ENCODE measurements around the gene MALAT1. TPM values are rescaled to one million over a fixed set of nuclear protein-coding genes. Genes with fewer than 3 reads are reported as not detected.

The MALAT1 gene
- total and polyA plus RNA-seq, 10 of the 15 experiments (the other 5 are each of a cell fraction or from before 2014, with no cell fraction given): 448 to 8,160 (median 2,019) TPM

- 0 out of 2 replicates have a peak, but pooled peaks have one; percentile 53 for TF ChIP-seq CREM (IDR thresholded peaks at IDR 0.05; ENCODE audit: low read depth)
- peak; percentile 58 to 80; a peak in 3 of 4 replicates for TF ChIP-seq BHLHE40 (IDR thresholded peaks at IDR 0.05; ENCODE audit: borderline replicate concordance in 1 of 2, low read depth in 2 of 2, low read length in 1 of 2)
- 0 out of 2 replicates have a peak, but pooled peaks have one; percentile 1 for TF ChIP-seq MLLT1 (IDR thresholded peaks at IDR 0.05)
- TF ChIP-seq EGR1 (IDR thresholded peaks at IDR 0.05; ENCODE audit: borderline replicate concordance in 1 of 2, low read depth in 2 of 2, low read length in 2 of 2): peak in 1 of 2 experiments; percentile 89; a peak in 2 of 3 replicates
- no peak for TF ChIP-seq BMI1 (IDR thresholded peaks at IDR 0.05; ENCODE audit: borderline replicate concordance)
- RAD21 ChIA-PET (ENCODE audit: unreplicated experiment): interaction anchor here (0.7 to 3.2 kb wide), 8 partner anchors 9 to 72 kb away, joined by 3 to 29 read pairs (median 6); partner anchors contain the start of gene MALAT1
- CTCF ChIA-PET: interaction anchor here (0.5 to 27.9 kb wide), 5 partner anchors 9 to 171 kb away, joined by 3 to 728 read pairs (median 4); partner anchors contain the start of gene MALAT1
- Histone ChIP-seq H3K9ac (ENCODE audit: control insufficient read depth, insufficient read depth, low read length) (peak overlapping the region; percentile 8), H3K79me2 (ENCODE audit: control insufficient read depth, insufficient read depth, low read length) (peaks cover 22% of the 10 kb centered on the region), H3K4me2 (ENCODE audit: control insufficient read depth, insufficient read depth) (peak overlapping the region; percentile 87), H3K36me3 (ENCODE audit: control insufficient read depth in 2 of 2, insufficient read depth in 2 of 2, low read length in 1 of 2) (no peaks in the 10 kb centered on the region), H3K9me3 (replicated peaks; ENCODE audit: control insufficient read depth, insufficient read depth, low read length) (no peaks in the 10 kb centered on the region), H2AFZ (ENCODE audit: control insufficient read depth, low read depth, low read length) (peak overlapping the region; percentile 52), H3K27me3 (replicated peaks in 1 of 2; ENCODE audit: control insufficient read depth in 2 of 2, insufficient read depth in 2 of 2, low read length in 1 of 2) (no peaks in the 10 kb centered on the region), H3K27ac (ENCODE audit: control insufficient read depth, insufficient read depth) (peak overlapping the region; percentile 62), H4K20me1 (ENCODE audit: control insufficient read depth, insufficient read depth) (no peaks in the 10 kb centered on the region), H3K4me1 (ENCODE audit: control insufficient read depth, insufficient read depth, low read length) (peaks cover 69% of the 10 kb centered on the region), H3K4me3 (peak overlapping the region; percentile 15; the same call in 1 of the 2 replicates)
- POLR2A ChIA-PET: interaction anchor here (0.6 to 16.2 kb wide), 7 partner anchors 8 to 69 kb away, joined by 3 to 429 read pairs (median 14); partner anchors contain the start of gene MALAT1
- 58% methylated on average over 10 of the region's 10 CpGs for WGBS (ENCODE audit: insufficient coverage, insufficient replicate concordance, low lambda C conversion rate, missing lambda C conversion rate)
- intact Hi-C loops (cut with micrococcal nuclease; ENCODE audit: unreplicated experiment) (no loop called here), in situ Hi-C loops (cut with MboI) (no loop called here)
- DNase-seq (ENCODE audit: low read depth, low spot score) (no peak), ATAC-seq (peak; percentile 17), FAIRE-seq (no peak)
- no TSS peak for BruUV-seq (replicated peaks)
- SMC1A ChIA-PET (ENCODE audit: uncharacterized antibody, unreplicated experiment): interaction anchor here (1.3 to 15.8 kb wide), 6 partner anchors 10 to 72 kb away, joined by 4 to 146 read pairs (median 20); partner anchors contain the start of gene MALAT1
These were observed 10.4 kb upstream of the MALAT1 start for GRCh38 chr11:65488273-65489034.

Data from GM12878 (cell line).